ENCODE measurements around the gene PYGM.

Gene PYGM

DNA sequence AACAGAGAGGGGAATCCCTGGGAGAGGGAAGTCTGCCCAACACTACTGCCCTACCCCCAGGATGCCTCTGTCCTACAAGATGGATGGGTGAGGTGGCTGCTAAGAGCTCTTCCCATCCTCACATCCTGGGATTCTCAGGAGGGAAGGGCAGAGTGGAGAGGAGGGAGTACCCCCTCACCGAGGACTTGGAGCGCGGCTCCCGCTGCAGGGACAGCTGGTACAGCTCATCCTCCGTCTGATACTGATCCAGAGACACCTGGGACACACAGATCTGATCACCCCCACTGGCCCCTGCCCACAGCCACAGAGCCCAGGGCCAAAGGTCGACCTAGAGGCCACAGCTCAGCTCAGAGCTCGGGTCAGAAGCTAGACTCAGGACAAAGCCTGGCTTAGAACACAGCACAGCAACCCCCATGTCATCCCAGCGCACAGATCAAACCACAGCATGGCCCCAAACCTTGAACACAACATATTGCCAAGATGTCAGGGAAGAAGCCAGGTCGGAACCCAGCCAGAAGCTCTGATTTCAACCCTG is 24.0 kb downstream of the PYGM start:
- no peak for DNase-seq (ENCODE audit: low read depth)

DNA sequence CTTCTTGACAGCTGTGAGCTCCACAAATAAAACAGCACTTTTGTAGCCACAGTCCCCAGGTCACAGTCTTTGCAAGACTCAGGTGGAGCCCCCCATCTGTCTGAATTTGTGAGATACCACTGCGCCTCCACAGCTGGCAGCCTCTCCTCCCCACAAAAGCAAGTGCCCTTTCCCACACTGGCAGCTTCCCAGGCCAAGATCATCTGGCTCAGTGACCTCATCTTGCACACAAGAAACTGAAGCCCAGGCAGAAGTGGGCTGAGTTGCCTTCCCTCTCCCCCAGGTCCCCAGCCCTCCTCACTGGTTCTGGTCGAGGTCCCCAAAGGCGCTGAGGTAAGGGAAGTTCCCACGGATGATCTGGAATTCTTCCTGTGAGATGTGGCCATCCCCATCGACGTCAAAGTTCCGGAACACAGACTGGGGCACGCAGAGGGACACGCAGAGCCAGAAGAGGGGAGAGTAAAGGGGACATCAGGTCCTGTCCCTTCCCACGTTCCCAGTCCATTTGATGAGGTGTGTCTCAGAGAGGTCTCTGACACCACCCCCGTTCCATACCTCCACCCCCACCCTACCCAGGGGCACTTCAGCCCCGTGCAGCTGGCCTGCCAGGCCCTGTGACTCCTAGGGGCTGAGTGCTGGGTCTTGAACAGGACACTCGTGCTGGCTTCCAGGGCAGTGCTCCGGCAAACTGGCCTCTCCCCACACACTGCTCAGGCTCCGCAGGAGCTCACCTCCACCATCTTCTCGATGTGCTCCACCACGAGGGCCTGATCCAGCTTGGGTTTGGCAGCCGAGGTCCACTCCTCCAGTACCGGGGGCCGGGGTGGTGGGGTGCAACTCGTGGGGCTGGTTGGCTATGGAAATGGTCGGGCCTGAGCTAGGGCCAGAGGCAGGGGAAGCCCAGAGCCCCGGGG is 24.7 kb downstream of the PYGM start:
- DNase-seq (ENCODE audit: low read depth), result no peak

DNA sequence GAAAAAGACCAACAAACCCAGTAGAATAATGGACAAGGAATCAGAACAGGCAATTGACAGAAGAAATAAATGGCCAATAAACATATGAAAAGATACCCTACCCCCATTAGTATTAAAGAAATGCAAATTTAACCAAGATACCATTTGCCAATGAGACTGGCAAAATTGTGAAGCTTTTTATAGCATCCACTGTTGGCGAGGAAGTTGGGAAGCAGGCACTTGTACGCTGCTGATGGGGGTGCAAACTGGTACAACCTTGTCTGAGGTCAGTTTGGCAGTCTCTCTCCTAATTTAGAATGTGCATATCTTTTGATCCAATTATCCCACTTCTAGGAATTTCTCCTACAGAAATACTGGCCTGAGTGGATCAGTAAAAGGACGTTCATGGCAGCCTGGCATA is 28.2 kb downstream of the PYGM start:
- no peak for DNase-seq (ENCODE audit: low read depth)

DNA sequence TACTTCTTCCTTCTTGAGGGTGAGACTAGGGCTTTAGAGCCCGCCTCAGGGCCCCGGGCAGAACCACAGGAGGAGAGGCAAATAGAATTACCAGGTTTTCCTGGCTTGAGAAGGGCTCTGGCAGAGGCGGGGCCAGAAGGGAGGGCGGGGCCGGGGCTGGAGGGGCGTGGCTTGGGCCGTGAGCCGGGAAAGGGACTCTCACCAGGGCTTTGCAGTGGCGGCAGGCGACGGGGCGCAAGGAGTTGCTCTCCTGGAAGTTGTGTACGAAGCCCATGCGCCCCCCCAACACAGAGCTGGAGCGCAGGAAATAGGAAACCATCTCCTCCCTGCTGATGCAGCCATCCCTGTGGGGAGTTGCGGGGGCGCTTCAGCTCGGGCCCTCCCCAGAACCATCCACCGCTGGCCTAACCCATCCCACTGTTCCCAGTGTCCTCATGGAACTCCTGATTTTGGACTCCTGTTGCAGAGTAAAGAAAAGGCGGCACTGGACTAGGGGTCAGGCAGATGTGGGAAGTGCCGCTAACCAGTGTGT is 29.9 kb downstream of the PYGM start:
- DNase-seq (ENCODE audit: low read depth), result no peak

DNA sequence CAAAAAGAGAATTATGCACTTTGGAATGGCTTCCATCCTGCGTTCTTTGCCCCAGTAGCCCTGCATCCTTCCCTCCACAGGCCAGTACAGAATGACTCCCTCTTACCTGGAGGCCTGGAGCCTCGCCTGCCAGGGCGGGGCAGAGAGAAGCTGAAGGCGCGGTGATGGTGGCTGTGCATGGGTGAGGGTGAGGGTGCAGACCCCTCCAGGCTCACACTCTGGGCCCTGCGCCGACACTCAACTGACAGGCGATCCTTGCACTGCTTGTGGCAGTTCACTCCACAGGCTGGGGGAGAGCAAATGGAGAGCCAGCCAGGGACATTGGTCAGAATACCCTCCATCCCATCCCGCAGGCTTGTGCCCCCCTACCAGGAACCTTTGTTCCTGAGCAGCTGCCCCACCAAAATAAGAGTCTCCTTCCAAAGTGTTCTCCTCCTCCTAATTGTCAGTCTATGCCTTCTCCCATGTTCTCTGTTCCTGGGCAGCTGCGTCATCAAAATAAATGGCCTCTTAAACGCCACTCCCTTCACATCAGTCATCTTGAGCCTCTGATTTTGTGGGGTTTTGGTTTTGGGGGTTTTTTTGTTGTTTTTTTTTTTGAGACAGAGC is 30.9 kb downstream of the PYGM start:
- no peak for DNase-seq (ENCODE audit: low read depth)

DNA sequence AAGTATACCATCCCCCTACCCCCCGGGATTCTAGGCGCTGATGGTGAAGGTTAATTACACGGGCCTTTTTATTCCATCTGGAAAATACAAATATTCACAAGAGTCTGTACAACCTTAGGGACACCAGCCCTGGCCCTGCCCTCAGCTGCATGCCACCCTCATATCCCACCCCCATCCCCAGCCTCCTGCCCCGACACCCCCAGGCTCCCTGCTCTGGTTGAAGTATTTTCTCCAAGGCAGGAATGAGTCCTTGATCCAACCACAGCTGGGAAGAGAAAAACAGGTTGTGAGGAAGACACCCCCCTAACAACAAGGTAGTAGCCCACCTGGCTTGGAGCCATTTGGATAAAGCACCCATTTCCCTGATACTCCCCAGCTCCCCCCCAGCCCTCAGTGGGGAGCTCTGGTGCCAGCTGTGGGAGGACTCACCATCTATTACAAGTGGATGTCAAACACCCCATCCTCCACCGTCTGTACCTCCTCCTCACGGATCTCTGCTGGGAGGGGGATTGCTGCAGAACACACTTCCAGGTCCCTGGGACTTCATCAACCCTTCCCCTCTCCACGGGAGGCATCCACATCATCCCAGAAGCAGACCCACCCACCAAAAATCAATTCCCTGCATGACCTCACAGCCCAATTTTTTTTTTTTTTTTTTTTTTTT is 32.8 kb downstream of the PYGM start:
- DNase-seq (ENCODE audit: low read depth), result no peak

DNA sequence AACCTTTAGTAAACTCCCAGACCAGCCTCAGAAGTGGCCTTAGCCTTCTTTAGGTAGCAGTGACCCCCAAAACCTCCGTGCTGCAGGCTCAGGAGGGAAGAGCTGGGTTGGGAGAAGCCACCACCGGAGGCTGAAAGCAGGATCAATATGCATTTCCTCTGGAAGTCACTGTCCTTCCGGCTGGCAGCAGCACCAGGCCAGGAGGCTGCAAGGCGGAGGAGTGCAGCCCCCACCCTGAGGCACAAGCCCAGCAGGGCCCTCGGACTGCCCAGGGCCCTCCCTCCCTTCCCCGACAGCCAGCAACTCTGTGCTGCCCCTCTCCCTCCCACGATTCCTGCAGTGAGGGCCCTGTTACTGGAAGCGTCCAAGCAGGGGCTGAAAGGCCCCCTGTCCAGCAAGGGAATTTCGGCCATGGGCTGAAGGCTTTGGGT is 33.5 kb downstream of the PYGM start:
- DNase-seq (ENCODE audit: low read depth), result no peak

DNA sequence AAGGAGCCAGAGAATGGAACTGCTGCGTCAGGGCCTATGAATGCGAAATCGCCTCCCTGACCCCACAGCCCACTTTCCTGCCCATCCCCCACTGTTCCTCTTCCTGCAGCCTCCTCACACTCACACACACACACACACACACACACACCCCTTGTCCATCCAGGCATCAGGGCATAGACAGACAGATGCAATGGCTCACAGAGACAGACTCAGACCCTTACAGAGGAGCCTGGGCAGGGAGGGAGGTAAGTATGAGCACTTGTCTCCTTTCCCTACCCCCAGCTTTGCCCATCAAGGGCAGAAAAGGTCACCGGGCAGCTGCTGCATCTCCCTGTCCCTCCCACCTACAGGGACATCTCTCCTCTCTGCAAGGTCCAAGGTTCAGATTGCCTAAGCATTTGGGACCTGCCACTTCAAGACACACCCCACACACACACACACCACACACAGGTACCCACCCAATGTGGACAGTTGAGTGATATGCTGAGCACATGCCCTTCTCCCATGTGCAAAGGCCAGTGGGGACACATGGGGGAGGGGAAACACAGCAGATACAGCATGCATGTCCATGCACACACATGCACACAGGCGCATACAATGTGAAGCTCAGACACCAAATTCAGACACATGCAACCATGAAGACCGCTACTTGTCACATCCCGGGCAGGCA is 34.8 kb downstream of the PYGM start:
- DNase-seq (ENCODE audit: low read depth), result no peak

DNA sequence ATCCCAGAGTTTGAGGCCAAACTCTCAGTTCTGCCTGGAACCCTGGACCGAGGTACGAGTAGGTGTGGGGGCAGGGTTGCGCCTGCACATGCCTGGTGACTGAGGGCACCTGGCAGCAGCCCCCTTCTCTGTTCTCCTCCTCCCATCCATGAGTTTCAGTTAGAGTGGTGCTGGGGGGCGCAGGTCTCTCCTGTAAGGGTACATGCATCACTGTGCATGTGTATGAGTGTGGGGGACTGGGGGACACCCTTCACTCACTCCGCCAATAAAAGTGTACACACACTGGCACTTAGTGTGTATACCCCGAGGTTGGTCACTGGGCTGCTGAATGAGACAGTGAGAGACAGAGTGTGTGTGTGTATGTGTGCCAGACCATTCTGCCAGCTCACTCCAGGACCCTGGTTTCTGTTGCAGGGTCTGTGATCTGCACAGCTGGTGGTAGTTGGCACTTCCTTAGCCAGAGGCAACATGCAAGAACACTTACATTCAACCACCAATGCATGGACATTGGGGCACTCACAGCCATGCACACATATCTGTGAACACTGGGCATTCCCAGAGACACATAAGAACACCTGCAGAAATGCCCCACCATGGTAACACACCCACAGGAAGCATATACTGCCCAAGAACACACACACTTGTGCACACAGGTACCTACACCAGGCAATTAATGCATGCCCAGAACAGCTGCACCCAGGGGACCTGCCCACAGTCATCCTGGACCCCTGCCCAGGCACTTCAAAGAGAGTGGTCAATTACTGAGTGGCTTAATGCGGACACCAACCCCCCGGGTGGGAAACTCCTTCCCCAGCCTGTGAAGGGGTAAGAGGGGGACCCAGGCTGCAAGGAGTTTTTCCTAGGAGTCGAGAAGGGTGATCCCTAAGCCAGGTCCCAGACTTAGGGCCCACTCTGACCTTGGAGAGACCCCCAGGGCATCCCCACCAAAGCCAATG is 35.6 kb downstream of the PYGM start:
- DNase-seq (ENCODE audit: low read depth), result no peak

DNA sequence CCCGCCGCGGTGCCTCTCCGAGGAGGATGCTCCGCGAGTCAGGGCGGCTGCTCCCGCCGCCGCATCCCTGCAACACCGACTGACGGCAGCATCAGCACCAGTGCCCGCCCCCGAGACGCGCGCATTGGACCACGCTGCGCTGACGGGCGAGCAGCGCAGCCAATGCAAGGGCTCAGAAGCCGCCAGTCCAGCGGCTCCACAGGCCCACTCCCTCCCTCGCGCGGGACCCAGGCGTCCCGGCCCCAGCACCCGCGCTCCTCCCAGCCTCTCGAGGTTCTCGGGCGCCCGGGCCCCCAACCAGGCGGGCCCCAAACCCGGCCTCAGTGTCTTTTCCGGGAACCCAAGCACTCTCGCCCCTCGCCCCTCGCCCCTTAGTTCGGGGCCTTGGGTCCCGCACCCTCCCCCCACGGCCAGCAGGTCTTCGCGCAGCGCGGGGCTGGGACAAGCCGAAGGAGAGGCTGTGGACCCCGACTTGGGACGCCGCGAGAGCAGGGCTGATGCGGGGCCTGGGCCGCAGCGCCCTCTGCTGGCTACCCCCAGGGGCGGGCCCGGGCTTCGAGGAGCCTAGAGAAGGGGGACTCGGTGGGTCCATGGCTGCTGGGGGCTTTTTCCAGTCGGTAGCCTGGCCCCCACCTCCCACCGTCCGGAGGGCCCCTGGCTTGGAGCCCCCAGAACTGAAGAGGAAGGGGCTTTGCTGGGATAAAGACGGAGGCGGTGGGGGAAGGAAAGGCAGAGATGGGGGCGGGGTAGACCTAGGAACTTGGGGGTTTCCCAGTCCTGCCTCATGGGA is 36.5 kb downstream of the PYGM start, which contains the start of gene NRXN2:
Gene NRXN2 (minus strand): TSS at position 81 of the 790 bp plus-strand sequence. CDS start 9,498 bp downstream, outside the sequence.
- DNase-seq (ENCODE audit: low read depth), result peak; percentile 74

DNA sequence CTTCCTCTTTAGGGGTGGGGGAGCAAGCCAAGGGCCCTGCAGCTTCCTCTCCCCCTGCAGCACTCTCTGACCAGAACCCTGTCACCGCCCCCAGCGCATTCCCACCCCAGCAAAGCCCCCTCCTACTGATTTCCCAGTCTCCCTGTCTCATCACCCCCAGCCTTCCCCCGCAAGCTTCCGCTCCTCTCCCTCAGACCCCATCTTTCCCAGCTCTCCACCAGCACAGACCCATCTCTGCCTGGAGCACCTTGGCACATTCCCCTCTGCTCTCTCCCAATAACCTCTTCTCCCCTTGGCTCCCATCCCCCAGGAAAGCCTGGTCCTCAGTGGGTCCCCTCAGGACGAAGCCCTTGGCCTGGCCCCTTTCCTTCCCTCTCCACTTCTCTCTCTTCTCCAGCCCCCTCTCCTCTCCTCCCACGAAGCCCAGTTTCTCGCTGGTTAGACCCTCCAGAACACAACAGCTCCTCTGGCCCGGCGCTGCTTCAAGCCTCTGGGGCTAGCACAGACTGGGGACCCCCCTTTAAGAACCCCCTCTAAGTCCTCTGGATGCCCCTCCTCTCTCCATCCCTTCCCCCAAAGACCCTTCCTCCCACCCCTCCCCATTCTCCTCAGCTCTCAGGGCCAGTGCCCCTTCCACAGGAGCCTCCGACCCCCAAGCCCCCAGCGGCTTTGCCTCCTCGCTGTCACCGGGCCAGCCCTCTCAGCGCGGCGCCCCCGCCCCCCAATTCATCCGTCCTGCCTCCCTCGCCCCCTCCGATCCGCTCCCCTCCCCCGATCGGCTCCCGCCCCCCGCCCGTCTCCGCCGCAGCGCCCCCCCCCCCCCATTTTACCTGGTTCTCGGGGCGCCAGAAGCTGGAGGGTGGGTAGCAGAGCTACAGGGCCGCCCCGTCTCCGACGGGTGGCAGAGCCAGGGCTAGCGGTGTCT is 37.4 kb downstream of the PYGM start:
- no peak for DNase-seq (ENCODE audit: low read depth)

DNA sequence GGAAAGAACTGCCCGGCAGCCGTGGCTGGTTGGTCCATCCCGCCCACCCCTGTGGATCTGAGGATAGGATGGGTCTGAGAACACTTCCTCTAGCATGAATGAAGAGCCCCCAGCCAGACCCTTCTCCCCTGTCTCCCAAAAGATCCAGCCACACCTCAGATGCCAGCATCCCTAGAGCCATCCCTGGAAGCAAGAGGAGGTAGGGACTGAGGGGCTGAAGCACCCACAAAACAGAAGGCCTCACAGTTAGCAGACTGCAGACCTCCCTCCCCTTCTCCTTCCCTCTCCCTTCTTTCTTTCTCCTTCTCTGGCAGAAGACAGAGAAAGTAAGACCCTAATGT is 38.4 kb downstream of the PYGM start:
- no peak for DNase-seq (ENCODE audit: low read depth)

DNA sequence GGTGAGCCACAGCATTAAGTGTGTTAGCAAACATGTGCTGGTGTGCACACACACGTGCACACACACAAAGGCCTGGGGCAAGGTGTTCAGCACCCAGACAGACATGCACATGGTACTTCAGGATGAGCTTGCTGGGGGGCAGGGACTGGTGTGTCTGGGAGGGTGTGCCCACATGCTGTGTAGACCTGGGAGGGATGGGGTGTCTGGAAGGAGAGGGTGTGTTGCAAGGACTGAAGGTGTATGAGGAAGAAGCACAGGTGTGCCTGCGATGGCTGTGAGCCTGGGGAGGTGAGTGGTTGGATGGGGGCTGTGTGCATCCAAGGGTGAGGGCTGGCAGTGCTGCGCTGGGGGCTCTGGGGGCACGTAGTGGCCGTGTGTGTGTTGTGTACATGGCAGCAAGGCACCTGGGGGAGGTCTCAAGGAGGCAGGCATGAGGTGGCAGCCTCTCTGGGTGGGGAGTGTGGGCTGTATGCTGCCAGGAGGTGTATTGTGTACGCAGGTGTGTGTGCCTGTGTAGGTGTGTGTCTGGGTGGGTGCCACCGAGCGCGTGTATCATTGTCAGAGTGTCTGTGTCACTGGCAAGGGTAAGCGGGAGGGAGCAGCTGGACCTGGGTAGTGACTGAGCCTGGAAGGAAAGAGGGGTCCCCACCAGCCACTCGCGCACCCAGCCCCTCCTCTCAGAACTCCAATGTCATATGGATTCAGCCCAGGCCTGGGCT is 39.0 kb downstream of the PYGM start:
- no peak for DNase-seq (ENCODE audit: low read depth)

DNA sequence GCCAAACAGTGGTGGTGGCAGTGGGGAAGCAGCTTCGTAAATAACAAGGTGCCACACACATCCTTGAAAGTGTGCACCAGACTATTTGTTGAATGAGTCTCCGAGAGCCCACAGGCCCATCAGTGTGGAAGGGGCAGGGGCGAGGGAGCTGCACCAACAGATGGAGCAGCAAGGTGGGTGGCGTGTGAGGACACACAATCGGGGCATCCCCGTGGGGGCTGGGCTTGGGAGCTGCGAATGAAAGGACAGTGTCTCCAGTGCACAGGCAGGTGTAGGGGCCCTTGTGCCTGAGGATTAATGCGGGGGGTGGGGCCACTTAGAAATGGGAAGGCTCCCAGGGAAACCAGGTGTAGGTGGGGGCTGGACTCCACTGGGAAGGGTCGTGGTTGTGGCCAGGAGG is 39.6 kb downstream of the PYGM start:
- no peak for DNase-seq (ENCODE audit: low read depth)

DNA sequence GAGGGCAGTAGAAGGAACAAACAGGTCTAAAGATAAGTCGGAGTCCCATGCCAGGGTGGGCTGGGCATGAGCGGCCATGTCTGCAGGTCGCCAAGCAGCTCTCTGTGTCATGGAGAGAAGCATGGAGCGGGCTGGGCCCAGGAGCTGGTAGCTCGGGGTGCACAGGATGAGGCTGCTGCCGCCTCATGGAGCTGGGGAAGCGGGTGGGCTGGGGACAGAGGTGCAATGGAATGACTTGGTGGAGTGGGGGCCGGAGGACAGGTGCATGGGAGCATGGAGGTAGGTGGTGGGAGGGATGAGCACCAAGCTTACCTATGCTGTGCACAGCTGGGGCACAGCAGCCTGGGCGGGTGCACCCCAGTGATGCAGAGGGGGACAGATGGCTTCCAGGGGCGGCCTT is 40.4 kb downstream of the PYGM start:
- no peak for DNase-seq (ENCODE audit: low read depth)

DNA sequence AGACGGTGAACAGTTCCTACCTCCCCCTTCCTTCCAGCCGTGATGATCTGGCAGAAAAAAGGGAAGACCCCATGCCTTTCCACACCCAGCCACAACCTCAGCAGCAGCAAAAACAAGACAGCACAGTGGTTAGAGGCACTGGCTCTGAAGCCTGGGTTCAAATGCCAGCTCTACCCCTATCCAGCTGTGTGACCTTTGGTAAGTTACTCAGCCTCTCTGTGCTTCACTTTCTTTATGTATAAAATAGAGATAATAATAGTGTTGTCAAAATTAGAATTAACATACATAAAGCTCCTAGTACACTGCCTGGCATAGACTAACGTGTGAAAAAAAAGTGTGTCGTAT is 41.0 kb downstream of the PYGM start:
- no peak for DNase-seq (ENCODE audit: low read depth)

DNA sequence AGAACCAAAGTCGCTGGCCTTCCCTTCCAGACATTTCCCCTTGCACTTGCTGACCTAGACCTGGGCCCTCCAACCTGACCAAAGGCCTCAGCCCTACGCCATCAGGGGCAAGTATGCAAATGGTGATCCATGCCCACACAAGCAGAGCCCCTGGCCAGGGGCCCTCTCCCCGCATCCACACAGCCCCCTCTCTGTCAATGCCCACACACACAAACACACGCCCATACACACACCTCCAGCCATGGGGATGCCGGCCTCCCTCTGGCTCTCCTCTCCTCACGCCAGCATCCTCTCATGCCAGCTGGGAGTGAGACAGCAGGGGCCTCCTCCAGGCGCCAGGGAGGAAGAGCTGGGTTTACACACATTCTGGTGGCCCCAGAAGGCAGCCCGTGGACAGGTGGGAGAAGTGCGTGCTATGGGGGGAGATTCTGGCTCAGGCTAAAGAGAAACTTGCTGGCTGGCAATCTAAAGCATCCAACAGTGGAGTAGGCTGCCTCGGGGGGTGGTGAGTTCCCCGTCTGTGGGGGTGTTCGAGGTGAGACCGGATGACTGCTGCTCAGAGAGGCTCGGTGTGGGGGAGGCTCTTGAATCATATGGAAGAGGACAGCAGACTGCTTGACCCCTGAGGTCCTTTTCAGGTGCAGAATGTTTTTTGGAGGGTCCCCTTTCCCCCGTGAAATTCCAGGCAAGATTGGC is 41.5 kb downstream of the PYGM start:
- DNase-seq (ENCODE audit: low read depth), result no peak

DNA sequence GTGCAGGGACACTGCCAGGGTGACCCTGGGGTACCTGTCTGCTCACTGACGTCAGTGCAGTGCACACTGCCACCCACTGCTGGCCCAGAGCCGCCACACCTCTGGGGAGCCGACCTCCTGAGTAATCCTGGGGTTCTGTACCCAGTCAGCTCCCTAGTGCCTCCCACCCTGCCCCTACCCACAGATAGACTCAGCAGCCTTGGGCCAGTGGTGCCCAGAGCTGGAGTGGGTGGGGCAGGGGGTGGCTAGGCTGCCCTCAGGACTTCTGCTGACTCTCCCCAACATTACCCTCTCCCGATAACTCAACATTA is 42.6 kb downstream of the PYGM start:
- DNase-seq (ENCODE audit: low read depth), result no peak
